ENCODE data around the gene DAPP1. TPM values are rescaled to one million over a fixed set of nuclear protein-coding genes. Genes with fewer than 3 reads are reported as not detected.

Gene DAPP1, protein sequence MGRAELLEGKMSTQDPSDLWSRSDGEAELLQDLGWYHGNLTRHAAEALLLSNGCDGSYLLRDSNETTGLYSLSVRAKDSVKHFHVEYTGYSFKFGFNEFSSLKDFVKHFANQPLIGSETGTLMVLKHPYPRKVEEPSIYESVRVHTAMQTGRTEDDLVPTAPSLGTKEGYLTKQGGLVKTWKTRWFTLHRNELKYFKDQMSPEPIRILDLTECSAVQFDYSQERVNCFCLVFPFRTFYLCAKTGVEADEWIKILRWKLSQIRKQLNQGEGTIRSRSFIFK
- total RNA-seq, result 4.6 TPM

DNA sequence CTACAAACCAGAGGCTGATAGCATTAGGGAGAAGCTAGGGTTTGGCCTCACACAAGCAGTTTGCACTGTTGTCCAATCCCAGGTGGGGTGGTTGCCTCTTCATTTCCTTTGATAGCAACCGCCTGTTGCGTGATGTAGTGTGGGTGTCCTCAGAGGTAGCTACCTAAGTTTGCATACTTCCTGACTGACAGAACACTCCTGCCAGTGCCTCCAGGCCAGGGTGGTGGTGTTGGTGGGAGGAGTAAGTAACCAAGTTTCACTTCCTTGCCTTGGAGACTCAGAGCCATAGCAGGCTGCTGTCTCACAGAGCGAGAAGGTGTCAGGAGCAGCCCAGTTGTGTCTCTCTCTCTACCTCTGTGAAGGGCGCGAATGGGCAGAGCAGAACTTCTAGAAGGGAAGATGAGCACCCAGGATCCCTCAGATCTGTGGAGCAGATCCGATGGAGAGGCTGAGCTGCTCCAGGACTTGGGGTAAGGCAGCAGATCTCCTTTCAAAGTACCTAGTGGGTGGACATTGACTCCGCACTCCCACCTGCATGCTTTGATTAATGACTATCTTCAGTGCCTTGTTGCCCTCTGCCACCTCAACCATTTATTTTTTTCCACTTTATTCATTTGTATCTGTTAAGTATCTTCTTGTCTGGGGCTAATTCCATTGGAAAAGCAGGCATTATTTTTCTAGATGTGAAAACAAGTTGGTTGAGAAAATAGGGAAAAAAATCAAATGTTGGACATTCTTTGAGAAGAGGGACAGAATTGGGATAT lies at the start of gene DAPP1:
TSS of gene DAPP1 (plus strand) at position 283 of the 764 bp plus-strand sequence. CDS start at position 370, 87 bp downstream.

GRCh38 chr4:99894161-99894997 lies 77.8 kb downstream of the DAPP1 start, which contains the start of gene LAMTOR3:
TSS of gene LAMTOR3 (minus strand) at chr4:99894427. CDS start at chr4:99893963, 464 bp downstream.

Other genes with a start within 250 kb of the DAPP1 start
- gene MTTP, start 242.0 kb upstream of the DAPP1 start, total RNA-seq, result 3.4 TPM
- 71.2 TPM for gene C4orf54, start 159.0 kb upstream of the DAPP1 start, total RNA-seq
- gene LAMTOR3, start 77.6 kb downstream of the DAPP1 start, total RNA-seq, result 46.4 TPM
- gene DNAJB14, start 129.8 kb downstream of the DAPP1 start, total RNA-seq, result 32.1 TPM
- gene H2AZ1, start 133.4 kb downstream of the DAPP1 start, total RNA-seq, result 144 TPM

All from metanephros (tissue), 1 donor.